HUES64 (cell line): ENCODE results near the gene FMN2.

Source experiments
- H3K27ac ChIP-seq: 2 replicates; pipeline ENCODE4 v1.7.0; 2013; ENCODE audit warnings: low read depth, low read length, inconsistent platforms
- H3K27me3 ChIP-seq: 2 replicates; pipeline ENCODE4 v1.6.1; 2013; ENCODE audit warnings: mild to moderate bottlenecking, low read length; ENCODE audit not compliant: insufficient read depth
- H3K36me3 ChIP-seq: 2 replicates; pipeline ENCODE4 v1.6.1; 2013; ENCODE audit warnings: mild to moderate bottlenecking, low read length; ENCODE audit not compliant: insufficient read depth
- H3K4me1 ChIP-seq: 2 replicates; pipeline ENCODE4 v1.6.1; 2013; ENCODE audit warnings: mild to moderate bottlenecking, low read length, moderate library complexity; ENCODE audit not compliant: insufficient read depth
- H3K4me3 ChIP-seq: 2 replicates; pipeline ENCODE4 v1.5.1; 2013; ENCODE audit warnings: mild to moderate bottlenecking, low read length, moderate library complexity
- H3K9ac ChIP-seq: 2 replicates; pipeline ENCODE4 v1.6.1; 2013; ENCODE audit warnings: mild to moderate bottlenecking, low read depth, low read length
- H3K9me3 ChIP-seq: 2 replicates; pipeline ENCODE4 v1.6.1; 2013; ENCODE audit warnings: low read depth, low read length; ENCODE audit not compliant: insufficient read depth
- WGBS: fragments of 150-250, 120-280 bp; methylation state at CpG from one replicate; pipeline ENCODE4 v1.1.7; 2013; ENCODE audit warnings: missing lambda C conversion rate; 5-methylcytosine and 5-hydroxymethylcytosine counted together

The FMN2 gene

GRCh38 chr1:240468656-240469055 lies 377.0 kb downstream of the FMN2 start:
- 97% methylated on average over 7 of the region's 7 CpGs for WGBS
- H3K4me3 ChIP-seq, result no peak overlapping the region
- H3K9me3 ChIP-seq, result no peaks in the 10 kb centered on the region
- H3K4me1 ChIP-seq, result peaks cover 26% of the 10 kb centered on the region
- no peaks in the 10 kb centered on the region for H3K36me3 ChIP-seq
- no peak overlapping the region for H3K27ac ChIP-seq
- no peak overlapping the region for H3K9ac ChIP-seq
- no peaks in the 10 kb centered on the region for H3K27me3 ChIP-seq

GRCh38 chr1:240474133-240474614 lies 382.5 kb downstream of the FMN2 start:
- Histone ChIP-seq H3K36me3 (no peaks in the 10 kb centered on the region), H3K4me3 (no peak overlapping the region), H3K27me3 (no peaks in the 10 kb centered on the region), H3K27ac (no peak overlapping the region), H3K9me3 (no peaks in the 10 kb centered on the region), H3K9ac (no peak overlapping the region), H3K4me1 (peaks cover 13% of the 10 kb centered on the region; the same call in 1 of the 2 replicates)
- WGBS, result 92% methylated on average over 4 of the region's 5 CpGs

- H3K36me3 ChIP-seq, result no peaks in the 10 kb centered on the region
- no peak overlapping the region for H3K9ac ChIP-seq
- H3K27me3 ChIP-seq, result no peaks in the 10 kb centered on the region
- H3K9me3 ChIP-seq, result no peaks in the 10 kb centered on the region
- 87% methylated on average over 4 of the region's 4 CpGs for WGBS
- no peak overlapping the region for H3K27ac ChIP-seq
- H3K4me1 ChIP-seq, result peaks cover 13% of the 10 kb centered on the region; the same call in 1 of the 2 replicates
- H3K4me3 ChIP-seq, result no peak overlapping the region
These were observed 384.1 kb downstream of the FMN2 start for GRCh38 chr1:240475832-240476231.

GRCh38 chr1:240478536-240478935 lies 386.9 kb downstream of the FMN2 start:
- no peaks in the 10 kb centered on the region for H3K36me3 ChIP-seq
- no peak overlapping the region for H3K27ac ChIP-seq
- H3K9me3 ChIP-seq, result no peaks in the 10 kb centered on the region
- no peak overlapping the region for H3K4me3 ChIP-seq
- peaks cover 4% of the 10 kb centered on the region; the same call in 1 of the 2 replicates for H3K4me1 ChIP-seq
- no peak overlapping the region for H3K9ac ChIP-seq
- 92% methylated on average over 5 of the region's 6 CpGs for WGBS
- H3K27me3 ChIP-seq, result no peaks in the 10 kb centered on the region

GRCh38 chr1:240484804-240485443 lies 393.2 kb downstream of the FMN2 start:
- Histone ChIP-seq H3K27me3 (no peaks in the 10 kb centered on the region), H3K4me3 (no peak overlapping the region), H3K27ac (no peak overlapping the region), H3K9ac (no peak overlapping the region), H3K4me1 (no peaks in the 10 kb centered on the region), H3K9me3 (no peaks in the 10 kb centered on the region), H3K36me3 (no peaks in the 10 kb centered on the region)
- 89% methylated on average over 6 of the region's 6 CpGs for WGBS

- no peaks in the 10 kb centered on the region; the same call in 1 of the 2 replicates for H3K27me3 ChIP-seq
- 91% methylated on average over 6 of the region's 6 CpGs for WGBS
- no peaks in the 10 kb centered on the region for H3K36me3 ChIP-seq
- H3K9ac ChIP-seq, result no peak overlapping the region
- H3K9me3 ChIP-seq, result no peaks in the 10 kb centered on the region
- no peak overlapping the region for H3K4me3 ChIP-seq
- H3K27ac ChIP-seq, result no peak overlapping the region
- H3K4me1 ChIP-seq, result peaks cover 9% of the 10 kb centered on the region; the same call in 1 of the 2 replicates
These were observed 394.9 kb downstream of the FMN2 start for GRCh38 chr1:240486611-240487010.

GRCh38 chr1:240487493-240487892 lies 395.8 kb downstream of the FMN2 start:
- WGBS, result 93% methylated on average over 3 of the region's 3 CpGs
- Histone ChIP-seq H3K36me3 (no peaks in the 10 kb centered on the region), H3K4me1 (peaks cover 12% of the 10 kb centered on the region; the same call in 1 of the 2 replicates), H3K27ac (no peak overlapping the region), H3K9ac (no peak overlapping the region), H3K27me3 (no peaks in the 10 kb centered on the region; the same call in 1 of the 2 replicates), H3K4me3 (no peak overlapping the region), H3K9me3 (no peaks in the 10 kb centered on the region)

- Histone ChIP-seq H3K4me3 (no peak overlapping the region), H3K4me1 (peaks cover 12% of the 10 kb centered on the region; the same call in 1 of the 2 replicates), H3K9ac (no peak overlapping the region), H3K36me3 (no peaks in the 10 kb centered on the region), H3K27ac (no peak overlapping the region), H3K9me3 (no peaks in the 10 kb centered on the region), H3K27me3 (no peaks in the 10 kb centered on the region; the same call in 1 of the 2 replicates)
- WGBS, result 58% methylated on average over 5 of the region's 5 CpGs
These were observed 399.5 kb downstream of the FMN2 start for GRCh38 chr1:240491156-240491555.

GRCh38 chr1:240491796-240492195 lies 400.1 kb downstream of the FMN2 start:
- no peak overlapping the region for H3K9ac ChIP-seq
- H3K4me1 ChIP-seq, result peaks cover 12% of the 10 kb centered on the region; the same call in 1 of the 2 replicates
- no peaks in the 10 kb centered on the region; the same call in 1 of the 2 replicates for H3K27me3 ChIP-seq
- no peak overlapping the region for H3K27ac ChIP-seq
- WGBS, result 87% methylated on average over 4 of the region's 7 CpGs
- no peaks in the 10 kb centered on the region for H3K36me3 ChIP-seq
- no peak overlapping the region for H3K4me3 ChIP-seq
- H3K9me3 ChIP-seq, result no peaks in the 10 kb centered on the region

GRCh38 chr1:240492832-240493440 lies 401.3 kb downstream of the FMN2 start:
- Histone ChIP-seq H3K27ac (no peak overlapping the region), H3K4me1 (peaks cover 12% of the 10 kb centered on the region; the same call in 1 of the 2 replicates), H3K36me3 (no peaks in the 10 kb centered on the region), H3K9ac (no peak overlapping the region), H3K4me3 (no peak overlapping the region), H3K9me3 (no peaks in the 10 kb centered on the region), H3K27me3 (no peaks in the 10 kb centered on the region; the same call in 1 of the 2 replicates)
- WGBS, result 95% methylated on average over 52 of the region's 52 CpGs

- Histone ChIP-seq H3K9me3 (no peaks in the 10 kb centered on the region), H3K4me3 (no peak overlapping the region), H3K9ac (no peak overlapping the region), H3K27ac (no peak overlapping the region), H3K27me3 (no peaks in the 10 kb centered on the region; the same call in 1 of the 2 replicates), H3K4me1 (peaks cover 12% of the 10 kb centered on the region; the same call in 1 of the 2 replicates), H3K36me3 (no peaks in the 10 kb centered on the region)
- 90% methylated on average over 4 of the region's 4 CpGs for WGBS
These were observed 403.9 kb downstream of the FMN2 start for GRCh38 chr1:240495601-240496000.
